GM21515 (cell line): ENCODE data around the gene ERBB4.
"Not testable (repeated sequence)": the region's sequence is repeated elsewhere in the genome, so short reads cannot be mapped to it uniquely, and the experiment has no call there.

ENCODE experiments used
- ATAC-seq: cut with Tn5 transposase; IDR thresholded peaks from one replicate; pipeline ENCODE4 v1.9.1; 2021; ENCODE audit not compliant: unreplicated experiment

Gene ERBB4

DNA sequence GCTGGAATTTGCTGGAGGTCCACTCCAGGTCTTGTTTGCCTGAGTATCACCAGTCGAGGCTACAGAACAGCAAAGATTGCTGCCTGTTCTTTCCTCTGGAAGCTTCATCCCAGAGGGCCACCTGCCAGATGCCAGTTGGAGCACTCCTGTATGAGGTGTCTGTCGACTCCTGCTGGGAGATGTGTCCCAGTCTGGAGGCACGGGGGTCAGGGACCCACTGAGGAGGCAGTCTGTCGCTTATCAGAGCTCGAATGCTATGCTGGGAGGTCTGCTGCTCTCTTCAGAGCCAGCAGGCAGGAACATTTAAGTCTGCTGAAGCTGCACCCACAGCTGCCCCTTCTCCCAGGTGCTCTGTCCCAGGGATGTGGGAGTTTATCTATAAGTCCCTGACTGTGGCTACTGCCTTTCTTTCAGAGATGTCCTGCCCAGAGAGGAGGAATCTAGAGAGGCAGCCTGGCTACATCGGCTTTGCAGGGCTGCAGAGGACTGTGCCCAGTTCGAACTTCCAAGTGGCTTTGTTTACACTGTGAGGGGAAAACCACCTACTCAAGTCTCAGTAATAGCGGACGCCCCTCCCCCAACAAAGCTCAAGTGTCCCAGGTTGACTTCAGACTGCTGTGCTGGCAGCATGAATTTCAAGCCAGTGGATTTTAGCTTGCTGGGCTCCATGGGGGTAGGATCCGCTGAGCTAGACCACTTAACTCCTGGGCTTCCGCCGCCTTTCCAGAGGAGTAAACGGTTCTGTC, 301.1 kb downstream of the ERBB4 start:
- no peak for ATAC-seq

DNA sequence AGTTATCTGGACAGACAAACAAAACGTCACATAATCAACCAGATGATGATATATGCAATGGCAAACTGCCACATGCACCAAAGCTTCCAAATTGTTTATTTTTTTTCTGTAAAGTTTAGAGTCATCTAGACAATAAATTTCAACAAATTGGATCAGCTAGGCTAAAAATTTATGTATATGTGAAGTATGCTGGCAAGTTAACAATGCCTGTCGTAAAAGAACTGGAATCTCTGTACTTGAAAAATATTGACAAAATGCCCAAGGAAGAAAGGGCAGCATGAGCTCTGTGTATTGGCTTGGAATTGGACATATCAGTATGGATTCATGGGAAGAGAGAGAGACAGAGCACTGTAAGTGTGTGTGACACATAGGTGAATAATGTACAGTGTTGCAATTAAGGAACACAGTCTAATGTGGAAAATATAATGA, 309.8 kb downstream of the ERBB4 start:
- no peak for ATAC-seq

DNA sequence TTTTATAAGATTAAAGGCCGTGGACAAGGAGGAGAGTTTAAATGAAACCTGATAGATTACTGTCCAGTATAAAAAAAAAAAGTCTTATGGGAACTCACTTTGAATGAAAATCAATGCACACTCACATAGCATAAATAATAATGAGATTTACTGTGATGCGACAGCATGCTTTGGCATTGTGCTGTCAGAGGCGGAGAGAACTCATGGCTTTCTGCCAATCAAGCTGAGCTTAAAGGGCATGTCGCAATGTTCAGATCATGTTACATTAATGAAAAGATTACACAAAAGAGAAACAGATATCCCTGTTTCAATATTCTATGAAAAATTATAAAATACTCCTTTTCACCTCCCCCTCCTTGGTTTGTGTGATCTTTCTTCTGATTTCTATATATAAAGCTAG, 310.8 kb downstream of the ERBB4 start:
- ATAC-seq = no peak

DNA sequence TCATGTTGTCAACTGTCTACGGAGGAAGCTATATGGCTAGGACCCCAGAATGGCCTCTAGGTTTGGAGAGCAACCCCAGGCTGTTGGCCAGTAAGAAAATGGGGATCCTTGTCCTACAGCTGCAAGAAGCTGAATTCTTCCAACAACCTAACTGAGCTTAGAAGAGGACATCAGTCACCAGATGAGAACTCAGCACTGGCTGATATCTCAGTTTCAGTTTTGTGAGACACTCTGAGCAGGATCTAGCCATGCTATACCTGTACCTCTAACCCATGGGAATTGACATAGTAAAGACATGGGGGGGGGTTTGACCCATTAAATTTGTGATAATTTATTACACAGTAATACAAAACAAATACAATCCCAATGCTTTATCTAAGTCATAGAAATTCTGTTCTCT, 312.5 kb downstream of the ERBB4 start:
- no peak for ATAC-seq

DNA sequence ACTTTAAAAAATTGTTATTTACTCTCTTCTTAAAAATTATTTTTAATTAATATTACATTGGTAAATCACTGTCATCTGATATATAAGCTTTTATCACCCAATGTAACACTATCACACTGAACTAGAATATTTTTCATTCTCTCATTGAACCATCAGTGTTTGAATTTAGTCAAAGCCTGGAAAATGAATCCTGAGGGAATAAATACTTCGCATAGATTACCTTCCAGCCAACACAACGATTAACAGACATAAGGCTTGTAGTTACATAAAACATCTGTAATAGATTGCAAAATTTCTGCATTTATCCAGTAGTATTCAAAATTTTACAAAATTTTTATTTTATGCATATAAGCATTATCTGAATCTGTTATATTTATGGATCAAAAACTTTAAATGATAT, 314.9 kb downstream of the ERBB4 start:
- no peak for ATAC-seq

DNA sequence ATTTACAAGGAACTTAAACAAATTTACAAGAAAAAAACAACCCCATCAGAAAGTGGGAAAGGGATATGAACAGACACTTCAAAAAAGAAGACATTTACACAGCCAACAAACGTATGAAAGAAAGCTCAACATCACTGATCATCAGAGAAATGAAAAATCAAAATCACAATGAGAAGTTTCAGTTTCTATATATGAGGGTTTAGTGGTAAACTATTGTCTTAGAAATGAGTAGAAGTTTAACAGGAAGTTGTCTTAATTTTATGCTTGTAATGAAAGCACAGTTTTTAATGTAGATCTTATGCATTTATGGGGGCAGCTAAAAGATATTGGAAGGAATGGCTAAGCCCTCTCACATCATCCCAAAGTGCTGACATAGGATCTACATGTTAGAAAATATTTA, 325.4 kb downstream of the ERBB4 start:
- peak; percentile 79 for ATAC-seq

DNA sequence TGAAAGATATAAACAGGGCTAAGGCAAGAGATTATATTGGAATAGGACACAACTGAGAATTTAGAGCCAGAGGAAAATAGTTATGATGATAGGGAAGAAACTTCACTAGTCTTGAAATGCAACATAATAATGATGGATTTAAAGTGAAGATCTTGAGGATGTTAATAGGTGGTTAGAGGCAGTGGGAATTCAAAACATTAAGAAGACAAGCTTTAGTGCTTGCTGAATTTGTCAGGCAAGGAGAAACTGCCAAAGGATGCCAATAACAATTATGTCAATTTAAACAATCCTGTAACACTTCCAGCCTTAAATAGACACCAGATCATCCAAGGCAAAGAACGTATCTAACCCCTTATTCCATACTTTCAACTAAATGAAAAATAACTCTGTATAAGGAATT, 330.1 kb downstream of the ERBB4 start:
- no peak for ATAC-seq

DNA sequence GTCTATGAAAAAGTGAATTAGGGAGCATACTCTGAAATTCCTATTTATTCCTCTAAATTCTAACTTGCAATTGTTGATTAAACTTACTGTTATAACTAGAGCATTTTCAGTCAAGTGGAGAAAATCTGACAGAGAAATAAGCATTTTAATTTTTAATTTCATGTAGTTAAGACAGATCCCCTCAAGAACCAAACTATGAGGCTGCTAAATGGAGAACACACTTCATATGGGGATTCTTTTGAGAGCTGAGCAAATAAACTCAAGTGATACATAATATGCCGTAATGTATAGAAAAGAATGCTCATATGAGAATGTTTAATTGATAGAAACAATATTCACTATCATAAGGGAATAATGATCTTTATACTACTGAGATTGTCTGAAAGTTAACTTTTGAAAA, 340.8 kb downstream of the ERBB4 start:
- no peak for ATAC-seq

DNA sequence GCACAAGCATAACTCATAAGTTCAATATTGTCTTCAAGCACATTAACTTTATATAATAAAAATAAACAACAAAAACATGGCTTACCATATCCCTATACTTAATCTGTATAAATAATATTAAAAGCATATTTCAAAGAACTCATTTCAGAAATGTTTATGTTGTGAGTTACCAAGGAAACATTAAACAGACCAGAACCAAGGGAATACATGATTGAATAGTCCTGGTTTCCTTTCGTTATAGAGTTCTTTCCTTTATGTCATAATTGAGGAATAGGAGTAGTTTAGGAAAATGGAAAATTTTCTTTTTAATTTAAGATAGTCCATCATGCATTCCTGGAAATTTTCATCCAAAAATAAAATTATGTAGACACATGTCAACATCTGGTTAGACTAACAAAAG, 343.0 kb downstream of the ERBB4 start:
- ATAC-seq = no peak

DNA sequence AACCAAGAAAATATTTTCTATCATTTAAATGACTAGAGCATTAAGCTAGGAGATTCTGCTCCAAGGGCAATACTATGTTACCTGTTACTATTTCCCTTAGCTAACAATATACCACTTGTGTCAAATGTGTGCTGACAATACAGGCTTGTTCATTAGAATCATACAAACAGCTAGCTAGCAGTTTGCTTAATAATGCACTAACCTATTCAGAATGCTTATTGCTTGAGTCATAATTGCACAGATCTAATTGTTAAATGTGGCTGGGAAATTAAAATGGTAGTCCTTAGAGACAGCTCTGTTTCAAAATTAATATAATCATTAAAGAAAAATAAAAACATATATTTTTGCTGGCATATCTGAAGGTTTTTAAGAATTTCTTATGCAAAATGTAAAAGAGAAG, 344.2 kb downstream of the ERBB4 start:
- ATAC-seq = no peak

DNA sequence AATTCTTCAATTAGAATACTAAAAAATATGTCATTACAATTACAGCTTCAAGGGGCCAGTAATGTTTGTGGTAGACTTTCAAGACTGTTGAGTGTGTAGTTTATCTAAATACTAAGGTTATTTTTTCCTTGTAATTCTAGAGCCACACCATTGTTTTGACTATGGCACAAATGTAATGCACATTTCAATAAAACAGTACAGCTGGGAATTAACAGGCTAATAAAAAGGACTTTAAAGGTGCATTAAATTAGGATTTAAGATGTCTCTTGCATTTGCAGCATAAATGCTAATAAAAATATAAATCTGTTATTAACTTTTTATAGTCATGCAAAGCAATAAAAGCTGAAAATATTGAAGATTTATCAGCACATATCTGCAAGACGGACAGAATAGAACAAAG, 344.8 kb downstream of the ERBB4 start:
- no peak for ATAC-seq

DNA sequence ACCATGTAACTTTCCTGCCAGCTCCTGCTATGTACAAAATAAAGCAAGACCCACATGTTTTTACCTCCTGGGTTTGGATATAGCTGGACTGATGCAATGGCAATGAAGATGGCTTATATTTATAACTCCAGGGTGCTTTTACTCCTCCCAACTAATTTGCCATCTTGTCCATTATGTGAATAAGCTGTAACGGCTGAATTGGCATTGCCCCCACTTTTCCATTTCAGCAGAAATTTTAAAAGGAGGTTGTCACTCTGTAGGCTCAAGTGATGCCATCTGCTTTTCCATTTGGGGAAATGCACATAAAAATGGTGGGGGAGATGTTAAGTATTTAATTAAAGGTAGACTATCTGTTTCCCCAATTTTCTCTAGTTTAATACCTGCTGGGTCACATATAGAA, 345.5 kb downstream of the ERBB4 start:
- no peak for ATAC-seq

DNA sequence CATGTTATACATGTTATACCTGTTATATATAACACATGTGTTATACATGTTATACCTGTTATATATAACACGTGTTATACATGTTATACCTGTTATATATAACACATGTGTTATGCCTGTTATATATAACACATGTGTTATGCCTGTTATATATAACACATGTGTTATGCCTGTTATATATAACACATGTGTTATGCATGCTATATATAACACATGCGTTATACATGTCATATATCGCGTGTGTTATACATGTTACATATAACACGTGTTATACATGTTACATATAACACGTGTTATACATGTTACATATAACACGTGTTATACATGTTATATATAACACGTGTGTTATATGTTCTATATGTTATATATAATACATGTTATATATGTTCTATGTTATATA, 347.2 kb downstream of the ERBB4 start:
- ATAC-seq = not testable (repeated sequence)

DNA sequence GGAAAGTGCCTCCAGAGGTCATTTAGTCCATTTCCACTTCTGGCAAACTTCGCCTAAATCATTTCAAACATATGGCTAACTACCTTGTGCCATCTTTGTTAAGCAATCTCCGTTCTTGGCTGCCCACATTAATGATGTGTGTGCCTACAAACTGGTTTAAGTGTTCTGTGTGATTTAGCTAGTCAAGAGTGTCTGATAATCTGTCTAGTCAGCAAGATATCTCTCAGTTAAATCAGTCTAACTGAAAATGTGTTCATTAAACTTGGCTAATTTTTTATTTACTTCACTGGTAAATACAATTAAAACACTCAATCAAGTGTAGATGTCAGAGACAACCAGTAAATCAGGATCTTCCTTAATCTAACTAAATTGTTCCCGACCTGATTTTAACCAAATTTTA, 352.4 kb downstream of the ERBB4 start:
- no peak for ATAC-seq

DNA sequence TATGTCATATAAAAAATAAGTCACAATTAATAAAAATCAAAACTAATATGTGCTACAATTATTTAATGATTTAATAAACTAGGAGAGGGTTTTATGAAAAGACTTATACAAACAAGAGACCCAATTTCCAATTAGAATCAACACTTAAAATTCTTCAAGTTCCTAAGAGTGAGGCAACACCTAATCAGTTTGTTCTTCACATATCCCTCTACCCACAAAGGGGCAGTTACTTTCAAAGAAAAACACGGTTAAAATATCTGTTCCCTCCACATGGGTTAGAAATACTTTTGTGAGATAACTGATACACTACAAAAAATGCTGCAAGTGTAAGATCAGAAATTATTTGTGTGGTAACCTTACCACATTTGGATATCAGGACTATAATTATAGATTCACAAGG, 357.0 kb downstream of the ERBB4 start:
- no peak for ATAC-seq

DNA sequence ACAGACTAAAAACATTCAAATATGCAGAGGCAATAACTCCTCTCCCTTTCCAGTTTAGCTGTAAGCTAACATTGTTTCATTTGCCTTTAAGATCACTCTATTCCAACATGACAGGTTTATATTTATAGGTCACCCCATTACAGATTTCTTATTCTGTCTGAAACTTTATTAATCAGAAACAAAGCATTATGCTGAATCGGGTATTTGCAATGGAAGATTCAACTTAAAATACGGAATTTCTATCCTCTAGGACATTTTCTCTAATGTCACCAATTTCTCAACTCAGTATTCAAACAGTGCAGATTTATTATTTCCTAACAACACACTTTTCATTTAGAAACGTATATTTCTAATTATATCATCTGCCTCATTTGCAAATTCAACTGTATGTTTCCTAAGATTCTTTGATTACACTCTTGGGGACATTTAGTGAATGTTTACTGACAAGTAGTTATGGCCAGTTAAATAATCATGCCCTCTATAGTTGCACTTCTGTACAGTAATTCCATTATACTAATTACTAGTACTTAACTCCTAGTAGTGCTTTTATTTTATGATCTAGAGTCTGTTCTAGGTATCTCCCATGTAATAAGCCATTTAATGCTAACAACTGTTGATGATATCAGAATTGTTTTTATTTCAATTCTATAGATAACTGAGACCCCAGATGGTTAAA, 358.1 kb downstream of the ERBB4 start:
- ATAC-seq = no peak

DNA sequence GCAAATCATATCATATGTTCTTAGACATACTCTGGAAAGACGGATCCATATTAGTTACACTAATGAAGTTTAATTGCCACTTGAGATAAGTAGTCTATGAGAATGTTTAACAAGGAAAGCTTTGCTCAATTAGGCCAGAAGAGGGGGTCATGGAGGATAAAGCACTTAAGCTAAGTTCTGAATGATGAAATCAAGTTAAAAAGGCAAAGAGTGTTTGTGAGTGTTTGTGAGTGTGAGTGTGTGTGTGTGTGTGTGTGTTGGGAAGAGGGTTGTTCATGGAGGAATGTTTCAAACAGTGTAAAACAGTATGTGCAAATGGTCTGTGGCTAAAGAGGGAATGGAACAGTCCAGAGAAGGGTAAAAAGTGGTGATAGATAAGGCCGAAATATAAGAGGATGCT, 360.9 kb downstream of the ERBB4 start:
- no peak for ATAC-seq

DNA sequence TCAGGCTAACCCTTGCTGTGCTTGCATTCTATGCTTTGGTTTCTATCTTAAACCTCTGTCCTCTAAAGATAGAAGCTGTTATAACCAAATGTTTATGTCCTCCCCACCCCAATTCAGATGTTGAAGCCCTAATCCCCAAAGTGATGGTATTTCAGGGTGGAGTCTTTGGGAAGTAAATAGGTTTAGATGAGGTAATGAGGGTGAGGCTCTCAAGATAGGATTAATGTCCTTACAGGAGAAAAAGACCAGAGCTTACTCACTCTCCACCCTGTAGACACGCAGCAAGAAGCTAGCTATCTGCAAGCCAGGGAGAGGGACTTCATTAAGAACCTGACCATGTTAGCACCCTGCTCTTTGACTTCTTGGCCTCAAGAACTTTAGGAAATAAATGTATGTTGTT, 362.5 kb downstream of the ERBB4 start:
- no peak for ATAC-seq

DNA sequence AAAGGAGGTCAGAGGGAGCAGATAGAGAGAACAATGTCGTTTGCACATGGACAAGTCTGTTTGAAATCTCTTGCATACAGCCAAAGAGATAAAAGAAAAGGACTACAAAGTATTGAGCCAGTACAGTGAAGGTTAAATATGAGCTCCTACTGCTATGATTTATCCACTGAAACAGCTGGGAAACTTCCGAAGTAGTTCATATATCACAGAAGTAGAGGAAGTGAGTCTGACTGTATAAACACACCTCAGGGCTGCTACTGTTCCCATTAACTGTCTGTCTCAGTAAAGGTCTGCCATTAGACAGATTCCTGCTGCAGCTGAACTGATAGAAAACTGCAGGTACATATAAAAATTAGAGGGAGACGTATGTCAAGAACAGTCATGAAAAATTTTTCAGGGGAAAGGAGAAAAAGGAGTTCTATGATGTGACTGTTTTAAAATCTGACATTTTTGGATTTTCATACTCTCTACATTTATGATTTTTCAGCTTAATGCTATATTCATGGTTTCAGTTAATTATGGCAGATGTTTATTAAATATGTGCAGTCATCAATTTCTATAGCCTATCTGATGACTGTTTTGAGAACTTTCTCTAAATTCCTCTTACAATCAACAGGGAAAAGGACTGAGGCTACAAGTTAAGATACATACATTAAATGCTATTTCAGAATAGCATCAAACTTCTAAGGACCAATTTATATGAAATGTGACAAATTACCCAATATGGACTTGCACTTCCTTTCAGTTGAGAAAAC, 364.7 kb downstream of the ERBB4 start:
- no peak for ATAC-seq

DNA sequence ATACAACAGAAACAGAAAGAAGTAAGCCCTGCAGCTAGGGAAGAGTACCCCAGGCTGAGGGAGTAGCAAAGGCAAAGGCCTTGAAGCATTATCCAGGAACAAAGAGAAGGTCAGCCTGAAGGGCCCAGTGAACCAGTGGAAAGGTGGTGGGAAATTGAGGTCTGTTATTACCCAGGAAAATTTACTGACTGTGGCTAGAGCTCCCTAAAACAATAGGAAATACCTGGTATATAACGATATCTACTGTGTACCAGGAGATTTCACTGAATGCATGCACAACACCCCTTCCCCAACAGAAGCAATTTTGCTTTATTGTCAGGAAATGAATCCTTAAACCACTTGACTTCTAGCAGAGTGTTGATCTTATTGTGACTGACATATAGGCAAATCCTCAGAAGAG, 365.3 kb downstream of the ERBB4 start:
- ATAC-seq = no peak

DNA sequence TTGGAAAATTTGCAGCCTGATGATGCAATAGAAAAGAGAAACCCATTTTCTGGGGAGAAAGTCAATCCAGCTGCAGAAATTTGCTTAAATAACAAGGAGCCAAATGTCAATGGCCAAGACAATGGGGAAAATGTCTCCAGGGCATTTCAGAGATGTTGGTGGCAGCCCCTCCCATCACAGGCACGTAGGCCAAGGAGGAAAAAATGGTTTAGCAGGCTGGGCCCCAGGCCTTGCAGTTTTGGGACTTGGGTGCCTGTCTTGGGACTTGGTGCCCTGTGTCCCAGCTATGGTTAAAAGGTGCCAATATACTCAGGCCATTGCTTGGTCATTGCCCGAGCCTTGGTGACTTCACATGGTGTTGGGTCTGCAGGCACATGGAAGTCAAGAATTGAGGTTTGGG, 368.2 kb downstream of the ERBB4 start:
- ATAC-seq = no peak

DNA sequence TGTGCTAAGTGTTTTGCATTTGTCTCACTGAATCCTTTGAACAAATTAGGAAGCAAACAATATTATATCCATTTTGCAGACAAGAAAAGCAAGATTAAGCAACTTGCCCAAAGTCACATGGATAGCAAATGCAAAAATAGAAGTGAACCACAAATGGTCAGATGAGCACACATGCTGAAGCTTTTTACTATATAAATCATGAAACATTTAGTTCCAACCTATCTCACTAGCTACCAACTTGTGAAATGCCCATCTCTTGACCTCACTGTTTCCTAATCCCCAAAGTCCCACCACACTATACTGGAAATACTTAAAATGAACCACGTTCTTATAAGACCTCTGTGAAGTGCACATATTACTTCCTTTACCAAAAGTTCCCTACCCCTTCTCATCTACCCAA, 380.5 kb downstream of the ERBB4 start:
- ATAC-seq = no peak
